Epithelial cell of proximal tubule (primary cell): Measurements from ENCODE around the gene EVA1B. TPM values are rescaled to one million over a fixed set of nuclear protein-coding genes. Genes with fewer than 3 reads are reported as not detected.

ENCODE experiments used
- DNase-seq: peaks from one replicate; pipeline ENCODE4 v3.0.0-alpha.2; 2011; ENCODE audit warnings: low read depth
- H3K4me3 ChIP-seq: 2 replicates; pipeline ENCODE4 v1.5.1; 2011; ENCODE audit warnings: low read depth, mild to moderate bottlenecking, low read length
- total RNA-seq: library from RNA; depleted of rRNA; stranded (reverse); fragments of >200 nt; gene quantifications from 2 replicates; pipeline ENCODE4 v1.2.3, GENCODE V29; 2015
- TF ChIP-seq, protein P1 (sequence below): conservative IDR thresholded peaks from 2 replicates; pipeline ENCODE4 v1.5.1; 2012; ENCODE audit warnings: low read depth, mild to moderate bottlenecking, low read length

EVA1B gene, protein sequence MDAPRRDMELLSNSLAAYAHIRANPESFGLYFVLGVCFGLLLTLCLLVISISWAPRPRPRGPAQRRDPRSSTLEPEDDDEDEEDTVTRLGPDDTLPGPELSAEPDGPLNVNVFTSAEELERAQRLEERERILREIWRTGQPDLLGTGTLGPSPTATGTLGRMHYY
- total RNA-seq = 179 and 259 TPM in 2 replicates

DNA sequence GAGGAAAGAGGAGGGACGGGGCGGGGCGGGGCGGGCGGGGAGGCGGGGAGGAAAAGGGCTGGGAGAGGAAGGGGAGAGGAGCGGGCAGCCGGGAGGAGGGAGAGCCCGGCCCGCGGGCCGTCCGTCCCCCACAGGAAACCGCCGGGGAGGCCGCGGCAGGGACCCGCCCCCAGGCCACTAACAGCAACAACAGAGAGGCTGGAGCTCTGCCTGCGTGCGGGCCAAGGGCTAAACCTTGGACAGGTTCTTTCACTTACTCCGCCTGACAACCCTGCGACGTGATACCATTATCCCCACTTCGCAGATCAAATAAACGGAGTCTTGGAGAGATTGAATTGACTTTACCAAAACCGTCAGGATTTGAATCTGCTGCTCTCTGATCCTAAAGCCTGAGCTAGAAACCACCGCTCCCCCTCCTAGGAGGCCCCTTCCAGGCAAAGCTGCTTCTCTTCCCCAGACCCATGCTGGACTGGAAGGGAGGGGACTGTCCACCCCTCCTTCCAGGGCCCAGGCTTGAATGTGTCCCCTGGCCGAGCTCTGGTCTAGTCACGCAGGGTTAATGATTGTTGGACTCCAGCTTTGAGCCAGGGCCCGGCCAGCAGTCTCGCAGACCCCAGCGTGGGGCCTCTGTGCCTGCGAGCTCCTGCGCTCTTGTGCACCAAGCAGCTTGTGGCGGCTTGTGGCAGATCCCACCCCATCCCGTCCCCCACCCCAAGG, at the start of gene EVA1B:
TSS of gene EVA1B (minus strand) at position 10 of the 717 bp plus-strand sequence. CDS start 608 bp downstream, outside the sequence.
- peak within 1 kb of the TSS; percentile 75 for H3K4me3 ChIP-seq
- no peak for DNase-seq

DNA sequence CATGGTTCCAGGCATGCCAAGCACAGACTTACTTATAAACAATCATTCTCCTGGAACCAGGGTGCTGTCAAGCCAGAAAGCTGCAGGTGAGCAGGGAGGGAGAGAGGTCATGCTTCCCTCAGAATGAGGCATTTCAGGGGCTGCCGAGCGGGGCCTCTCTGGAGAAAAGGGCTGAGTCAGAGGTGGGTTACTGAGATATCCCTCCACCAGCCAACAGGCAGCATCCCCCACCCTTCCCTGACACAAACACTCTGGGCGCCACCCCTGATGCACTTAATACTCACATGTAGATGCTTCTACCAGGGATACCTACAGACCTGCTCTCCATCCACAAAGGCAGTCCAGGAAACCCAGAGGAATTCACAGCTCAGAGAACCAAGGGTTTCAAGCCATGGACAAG, 49.2 kb upstream of the EVA1B start:
- TF ChIP-seq, protein P1, sequence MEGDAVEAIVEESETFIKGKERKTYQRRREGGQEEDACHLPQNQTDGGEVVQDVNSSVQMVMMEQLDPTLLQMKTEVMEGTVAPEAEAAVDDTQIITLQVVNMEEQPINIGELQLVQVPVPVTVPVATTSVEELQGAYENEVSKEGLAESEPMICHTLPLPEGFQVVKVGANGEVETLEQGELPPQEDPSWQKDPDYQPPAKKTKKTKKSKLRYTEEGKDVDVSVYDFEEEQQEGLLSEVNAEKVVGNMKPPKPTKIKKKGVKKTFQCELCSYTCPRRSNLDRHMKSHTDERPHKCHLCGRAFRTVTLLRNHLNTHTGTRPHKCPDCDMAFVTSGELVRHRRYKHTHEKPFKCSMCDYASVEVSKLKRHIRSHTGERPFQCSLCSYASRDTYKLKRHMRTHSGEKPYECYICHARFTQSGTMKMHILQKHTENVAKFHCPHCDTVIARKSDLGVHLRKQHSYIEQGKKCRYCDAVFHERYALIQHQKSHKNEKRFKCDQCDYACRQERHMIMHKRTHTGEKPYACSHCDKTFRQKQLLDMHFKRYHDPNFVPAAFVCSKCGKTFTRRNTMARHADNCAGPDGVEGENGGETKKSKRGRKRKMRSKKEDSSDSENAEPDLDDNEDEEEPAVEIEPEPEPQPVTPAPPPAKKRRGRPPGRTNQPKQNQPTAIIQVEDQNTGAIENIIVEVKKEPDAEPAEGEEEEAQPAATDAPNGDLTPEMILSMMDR = no peak
- DNase-seq = no peak
- H3K4me3 ChIP-seq = no peak overlapping the region

More for the DNA sequence above, at the start of gene EVA1B:
- TF ChIP-seq, protein P1 = no peak

DNA sequence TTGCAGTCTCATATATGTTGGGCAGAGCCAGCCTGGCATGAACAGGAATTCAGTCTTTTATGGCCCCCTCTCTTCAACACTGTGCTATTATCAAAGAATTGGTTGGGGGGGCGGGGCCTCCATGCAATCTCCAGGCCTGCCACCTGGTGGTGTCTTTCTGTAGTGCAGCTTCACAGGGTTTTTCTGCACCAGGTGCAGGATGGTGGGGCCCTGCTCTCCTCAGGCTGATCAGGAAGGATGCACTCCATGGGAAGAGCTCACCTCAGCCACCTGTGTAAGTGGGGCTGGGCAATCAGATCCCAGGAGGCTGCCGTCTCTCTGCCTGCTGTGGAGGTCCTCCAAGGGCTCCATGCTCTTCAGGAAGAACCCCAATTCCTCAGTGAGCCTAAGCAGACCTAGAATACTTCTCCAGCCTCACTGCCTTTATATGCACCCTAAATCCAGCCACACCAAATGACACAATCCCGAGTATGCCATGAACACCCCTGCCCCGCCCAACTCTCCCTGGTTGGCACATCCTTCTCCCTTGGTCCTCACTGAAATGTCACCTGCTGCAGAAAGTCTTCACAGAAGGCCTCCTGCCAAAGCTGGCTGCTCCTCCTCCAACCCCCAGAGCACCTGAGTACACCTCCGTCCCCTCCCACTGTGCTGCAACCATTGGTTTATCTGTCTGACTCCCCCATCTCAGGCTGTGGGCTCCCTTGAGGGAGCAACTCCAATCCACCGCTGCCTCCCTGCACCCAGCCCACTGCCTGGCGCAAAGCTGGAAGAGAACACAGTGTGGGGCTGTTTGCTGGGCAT, 45.8 kb upstream of the EVA1B start:
- no peak for DNase-seq
- no peak overlapping the region for H3K4me3 ChIP-seq
- TF ChIP-seq, protein P1 = peak; percentile 84

DNA sequence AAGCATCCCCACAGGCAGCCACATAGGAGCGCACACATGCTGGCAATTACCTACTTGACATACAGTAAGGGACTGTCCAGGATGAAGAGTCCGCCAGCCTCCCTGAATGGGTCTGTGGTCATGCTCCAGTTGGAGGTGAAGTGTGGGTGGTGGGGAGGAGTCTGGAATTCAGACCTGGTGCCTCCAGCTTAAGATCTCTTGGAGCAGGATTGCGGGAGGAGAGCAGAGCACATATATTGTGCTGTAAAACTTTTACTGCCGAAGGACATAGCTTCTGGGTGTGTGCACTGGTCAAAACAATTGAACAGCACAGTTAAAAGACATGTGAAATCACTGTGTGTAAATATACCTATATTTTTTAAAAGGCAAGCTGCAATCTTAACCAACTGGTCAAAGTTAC, 44.4 kb upstream of the EVA1B start:
- H3K4me3 ChIP-seq = no peak overlapping the region
- no peak for DNase-seq
- TF ChIP-seq, protein P1 = no peak

DNA sequence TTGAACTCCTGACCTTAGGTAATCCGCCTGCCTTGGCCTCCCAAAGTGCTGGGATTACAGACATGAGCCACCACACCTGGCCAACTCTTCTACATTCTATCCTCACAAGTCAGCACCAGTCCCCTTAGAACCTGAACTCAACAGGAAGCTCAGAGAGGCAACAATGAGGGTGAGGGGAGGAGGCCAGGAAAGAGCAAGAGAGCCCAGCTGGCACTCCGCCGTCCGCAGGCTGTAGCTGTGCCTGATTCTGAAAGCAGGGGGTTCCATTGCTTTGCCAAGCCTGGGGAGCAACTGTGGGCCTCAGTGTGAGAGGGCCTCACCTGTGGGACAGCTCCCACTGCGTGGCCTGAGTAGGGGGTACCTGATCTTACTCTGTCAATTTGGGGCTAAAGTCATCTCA, 43.6 kb upstream of the EVA1B start:
- H3K4me3 ChIP-seq = no peak overlapping the region
- TF ChIP-seq, protein P1 = no peak
- no peak for DNase-seq

DNA sequence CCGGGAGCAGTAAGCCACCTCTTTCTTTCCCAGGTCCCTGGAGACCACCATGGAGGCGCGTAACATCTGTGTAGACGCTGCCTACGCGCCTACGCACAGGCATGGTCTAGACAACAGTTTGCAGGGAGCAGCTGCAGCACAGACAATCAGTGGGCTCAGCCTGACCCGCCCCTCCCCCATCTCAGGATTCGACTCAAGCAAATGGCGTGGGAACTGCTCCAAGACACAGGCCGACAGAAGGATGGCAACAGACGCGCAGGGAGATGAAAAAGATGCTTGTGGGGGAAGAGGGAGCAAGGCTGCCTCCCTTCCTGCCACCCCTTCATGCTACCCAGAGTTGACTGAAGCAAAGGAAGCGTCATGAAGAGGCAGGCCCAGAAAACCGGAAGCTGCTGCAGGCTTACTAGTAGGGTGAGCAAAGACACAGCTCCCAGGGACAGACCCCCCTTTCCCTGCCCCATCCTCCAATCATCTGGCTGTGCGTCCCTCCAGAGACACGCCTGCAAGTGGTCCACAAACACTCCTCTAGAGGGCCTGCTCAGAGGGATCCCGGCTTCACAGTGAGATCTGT, 42.7 kb upstream of the EVA1B start:
- TF ChIP-seq, protein P1 = no peak
- no peak for DNase-seq
- no peak overlapping the region for H3K4me3 ChIP-seq
